ENCODE data around the gene FHIP1B.

FHIP1B gene

DNA sequence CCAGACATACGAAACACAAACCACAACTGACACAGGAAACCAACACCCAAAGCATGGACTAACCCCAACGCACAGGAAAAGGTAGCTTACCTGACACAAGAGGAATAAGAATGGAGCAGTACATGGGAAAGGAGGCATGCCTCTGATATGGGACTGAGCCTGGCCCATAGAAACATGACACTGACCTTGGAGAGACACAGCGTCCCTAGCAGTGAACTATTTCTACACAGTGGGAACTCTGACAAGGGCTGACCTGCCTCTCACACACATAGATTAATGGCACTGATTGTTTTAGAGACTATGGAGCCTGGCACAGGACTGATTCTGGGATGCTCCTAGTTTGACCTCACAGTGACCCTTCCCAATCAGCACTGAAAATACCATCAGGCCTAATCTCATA, 37.2 kb upstream of the FHIP1B start:
- DNase-seq, result no peak
- Histone ChIP-seq H3K27ac (ENCODE audit: low read depth, low read length) (no peak overlapping the region), H3K4me1 (ENCODE audit: control insufficient read depth in 1 of 2, insufficient read depth in 2 of 2, low read length in 2 of 2) (no peaks in the 10 kb centered on the region), H2BK12ac (ENCODE audit: low read length) (no peak overlapping the region), H2BK5ac (ENCODE audit: low read depth, low read length, poor library complexity) (no peak overlapping the region), H4K91ac (ENCODE audit: low read depth, low read length) (no peak overlapping the region), H3K4me2 (ENCODE audit: low read length) (no peak overlapping the region), H4K12ac (ENCODE audit: low read depth, low read length) (no peak overlapping the region), H3K79me2 (ENCODE audit: control insufficient read depth, insufficient read depth, low read length, poor library complexity) (no peaks in the 10 kb centered on the region), H3K23ac (ENCODE audit: low read length) (no peak overlapping the region), H3K18ac (ENCODE audit: low read length) (no peak overlapping the region), H2BK120ac (ENCODE audit: insufficient read depth, low read length, poor library complexity) (no peak overlapping the region), H3K27me3 (ENCODE audit: insufficient read depth, low read length) (no peaks in the 10 kb centered on the region), H2AFZ (ENCODE audit: insufficient read depth, low read length, poor library complexity) (no peak overlapping the region), H3K9me3 (ENCODE audit: insufficient read depth, low read depth, low read length) (no peaks in the 10 kb centered on the region), H3K36me3 (ENCODE audit: control insufficient read depth in 1 of 2, insufficient read depth in 2 of 2, low read length in 2 of 2) (peaks cover 9 to 13% of the 10 kb centered on the region in 2 experiments), H2AK5ac (ENCODE audit: low read length) (no peak overlapping the region), H3K79me1 (ENCODE audit: low read length) (no peaks in the 10 kb centered on the region), H3K9ac (ENCODE audit: low read length) (no peak overlapping the region), H4K8ac (ENCODE audit: low read depth, low read length) (no peak overlapping the region), H3K4ac (ENCODE audit: low read depth, low read length) (no peak overlapping the region), H3K4me3 (ENCODE audit: low read depth, low read length) (no peak overlapping the region), H3K14ac (ENCODE audit: low read length) (no peak overlapping the region)
- no CpG with 5 or more reads among the region's 3 CpGs for WGBS (ENCODE audit: extremely low coverage, insufficient coverage, insufficient read length)

DNA sequence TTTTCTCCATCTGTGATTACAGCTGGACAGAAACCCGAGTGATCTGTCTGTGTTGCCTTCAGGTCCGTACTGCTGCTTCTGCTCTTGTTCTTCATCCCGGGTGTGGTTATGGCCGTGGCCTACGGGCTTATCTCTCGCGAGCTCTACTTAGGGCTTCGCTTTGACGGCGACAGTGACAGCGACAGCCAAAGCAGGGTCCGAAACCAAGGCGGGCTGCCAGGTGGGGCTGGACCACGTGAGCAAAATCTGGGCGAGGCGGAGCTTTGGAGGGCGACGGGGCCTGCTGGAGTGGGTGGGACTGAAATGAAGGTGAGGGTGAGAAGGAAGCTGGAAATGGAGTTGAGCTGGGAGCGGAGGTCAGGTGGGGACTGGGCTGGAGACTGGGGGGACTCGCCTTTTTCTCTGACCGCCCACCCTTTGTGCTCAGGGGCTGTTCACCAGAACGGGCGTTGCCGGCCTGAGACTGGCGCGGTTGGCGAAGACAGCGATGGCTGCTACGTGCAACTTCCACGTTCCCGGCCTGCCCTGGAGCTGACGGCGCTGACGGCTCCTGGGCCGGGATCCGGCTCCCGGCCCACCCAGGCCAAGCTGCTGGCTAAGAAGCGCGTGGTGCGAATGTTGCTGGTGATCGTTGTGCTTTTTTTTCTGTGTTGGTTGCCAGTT, 36.3 kb upstream of the FHIP1B start:
- H2BK120ac ChIP-seq (ENCODE audit: insufficient read depth, low read length, poor library complexity), result no peak overlapping the region
- no peak for DNase-seq
- H3K14ac ChIP-seq (ENCODE audit: low read length), result no peak overlapping the region
- H3K79me2 ChIP-seq (ENCODE audit: control insufficient read depth, insufficient read depth, low read length, poor library complexity), result no peaks in the 10 kb centered on the region
- H3K4ac ChIP-seq (ENCODE audit: low read depth, low read length), result no peak overlapping the region
- no peak overlapping the region for H2AFZ ChIP-seq (ENCODE audit: insufficient read depth, low read length, poor library complexity)
- no peak overlapping the region for H2BK5ac ChIP-seq (ENCODE audit: low read depth, low read length, poor library complexity)
- peaks cover 9 to 13% of the 10 kb centered on the region in 2 experiments for H3K36me3 ChIP-seq (ENCODE audit: control insufficient read depth in 1 of 2, insufficient read depth in 2 of 2, low read length in 2 of 2)
- H3K18ac ChIP-seq (ENCODE audit: low read length), result no peak overlapping the region
- H3K4me1 ChIP-seq (ENCODE audit: control insufficient read depth in 1 of 2, insufficient read depth in 2 of 2, low read length in 2 of 2), result no peaks in the 10 kb centered on the region
- no peak overlapping the region for H4K91ac ChIP-seq (ENCODE audit: low read depth, low read length)
- H4K12ac ChIP-seq (ENCODE audit: low read depth, low read length), result no peak overlapping the region
- H3K4me2 ChIP-seq (ENCODE audit: low read length), result no peak overlapping the region
- no peaks in the 10 kb centered on the region for H3K9me3 ChIP-seq (ENCODE audit: insufficient read depth, low read depth, low read length)
- H3K79me1 ChIP-seq (ENCODE audit: low read length), result no peaks in the 10 kb centered on the region
- WGBS (ENCODE audit: extremely low coverage, insufficient coverage, insufficient read length), result no CpG with 5 or more reads among the region's 41 CpGs
- no peak overlapping the region for H3K23ac ChIP-seq (ENCODE audit: low read length)
- no peaks in the 10 kb centered on the region for H3K27me3 ChIP-seq (ENCODE audit: insufficient read depth, low read length)
- no peak overlapping the region for H4K8ac ChIP-seq (ENCODE audit: low read depth, low read length)
- no peak overlapping the region for H3K9ac ChIP-seq (ENCODE audit: low read length)
- no peak overlapping the region for H3K4me3 ChIP-seq (ENCODE audit: low read depth, low read length)
- no peak overlapping the region for H3K27ac ChIP-seq (ENCODE audit: low read depth, low read length)
- H2AK5ac ChIP-seq (ENCODE audit: low read length), result no peak overlapping the region
- no peak overlapping the region for H2BK12ac ChIP-seq (ENCODE audit: low read length)

GRCh38 chr11:6269994-6270393, 35.6 kb upstream of the FHIP1B start:
- Histone ChIP-seq H2BK12ac (ENCODE audit: low read length) (no peak overlapping the region), H3K9me3 (ENCODE audit: insufficient read depth, low read depth, low read length) (no peaks in the 10 kb centered on the region), H3K18ac (ENCODE audit: low read length) (no peak overlapping the region), H4K8ac (ENCODE audit: low read depth, low read length) (no peak overlapping the region), H3K4me1 (ENCODE audit: control insufficient read depth in 1 of 2, insufficient read depth in 2 of 2, low read length in 2 of 2) (no peaks in the 10 kb centered on the region), H2BK5ac (ENCODE audit: low read depth, low read length, poor library complexity) (no peak overlapping the region), H3K4me2 (ENCODE audit: low read length) (no peak overlapping the region), H3K23ac (ENCODE audit: low read length) (no peak overlapping the region), H3K14ac (ENCODE audit: low read length) (no peak overlapping the region), H2AK5ac (ENCODE audit: low read length) (no peak overlapping the region), H3K79me2 (ENCODE audit: control insufficient read depth, insufficient read depth, low read length, poor library complexity) (no peaks in the 10 kb centered on the region), H3K9ac (ENCODE audit: low read length) (no peak overlapping the region), H3K27ac (ENCODE audit: low read depth, low read length) (no peak overlapping the region), H2BK120ac (ENCODE audit: insufficient read depth, low read length, poor library complexity) (no peak overlapping the region), H3K27me3 (ENCODE audit: insufficient read depth, low read length) (no peaks in the 10 kb centered on the region), H3K4ac (ENCODE audit: low read depth, low read length) (no peak overlapping the region), H2AFZ (ENCODE audit: insufficient read depth, low read length, poor library complexity) (no peak overlapping the region), H3K79me1 (ENCODE audit: low read length) (no peaks in the 10 kb centered on the region), H4K12ac (ENCODE audit: low read depth, low read length) (no peak overlapping the region), H4K91ac (ENCODE audit: low read depth, low read length) (no peak overlapping the region), H3K4me3 (ENCODE audit: low read depth, low read length) (peak overlapping the region; percentile 54), H3K36me3 (ENCODE audit: control insufficient read depth in 1 of 2, insufficient read depth in 2 of 2, low read length in 2 of 2) (peaks cover 9 to 13% of the 10 kb centered on the region in 2 experiments)
- no CpG with 5 or more reads among the region's 24 CpGs for WGBS (ENCODE audit: extremely low coverage, insufficient coverage, insufficient read length)
- DNase-seq, result no peak

DNA sequence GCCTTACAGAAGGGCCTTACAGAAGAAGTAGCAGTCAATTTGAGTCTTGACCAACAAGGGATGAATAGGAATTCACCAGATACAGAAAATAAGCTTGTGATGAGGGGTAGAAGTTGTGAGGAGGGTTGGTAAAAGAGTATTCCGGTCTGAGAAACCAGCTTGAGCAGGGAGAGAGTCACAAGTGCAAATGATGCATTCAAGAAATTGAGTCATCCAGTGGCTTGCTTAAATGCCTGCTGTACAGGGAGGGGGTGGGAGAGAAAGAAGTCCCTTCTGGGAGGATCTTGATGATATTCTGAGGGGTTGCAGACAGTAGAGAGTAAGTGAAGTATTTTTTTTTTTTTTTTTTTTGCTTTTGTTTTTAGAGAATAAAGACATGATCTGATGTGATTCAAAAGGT, 34.4 kb upstream of the FHIP1B start:
- Histone ChIP-seq H3K9me3 (ENCODE audit: insufficient read depth, low read depth, low read length) (no peaks in the 10 kb centered on the region), H3K79me1 (ENCODE audit: low read length) (no peaks in the 10 kb centered on the region), H4K91ac (ENCODE audit: low read depth, low read length) (no peak overlapping the region), H3K4me3 (ENCODE audit: low read depth, low read length) (no peak overlapping the region), H3K36me3 (ENCODE audit: control insufficient read depth in 1 of 2, insufficient read depth in 2 of 2, low read length in 2 of 2) (peaks cover 13 to 14% of the 10 kb centered on the region in 2 experiments), H3K4me1 (ENCODE audit: control insufficient read depth in 1 of 2, insufficient read depth in 2 of 2, low read length in 2 of 2) (no peaks in the 10 kb centered on the region), H2BK5ac (ENCODE audit: low read depth, low read length, poor library complexity) (no peak overlapping the region), H3K23ac (ENCODE audit: low read length) (no peak overlapping the region), H4K8ac (ENCODE audit: low read depth, low read length) (no peak overlapping the region), H3K79me2 (ENCODE audit: control insufficient read depth, insufficient read depth, low read length, poor library complexity) (no peaks in the 10 kb centered on the region), H3K14ac (ENCODE audit: low read length) (no peak overlapping the region), H3K27me3 (ENCODE audit: insufficient read depth, low read length) (no peaks in the 10 kb centered on the region), H4K12ac (ENCODE audit: low read depth, low read length) (no peak overlapping the region), H3K27ac (ENCODE audit: low read depth, low read length) (no peak overlapping the region), H3K9ac (ENCODE audit: low read length) (no peak overlapping the region), H3K18ac (ENCODE audit: low read length) (no peak overlapping the region), H2BK120ac (ENCODE audit: insufficient read depth, low read length, poor library complexity) (no peak overlapping the region), H2AK5ac (ENCODE audit: low read length) (no peak overlapping the region), H3K4me2 (ENCODE audit: low read length) (no peak overlapping the region), H2AFZ (ENCODE audit: insufficient read depth, low read length, poor library complexity) (no peak overlapping the region), H2BK12ac (ENCODE audit: low read length) (no peak overlapping the region), H3K4ac (ENCODE audit: low read depth, low read length) (no peak overlapping the region)
- no CpG with 5 or more reads among the region's 1 CpG for WGBS (ENCODE audit: extremely low coverage, insufficient coverage, insufficient read length)
- DNase-seq, result no peak

Measured in trophoblast cell (in vitro differentiated cells and primary cell).